ENCODE measurements around the gene UBE2F.

DNA sequence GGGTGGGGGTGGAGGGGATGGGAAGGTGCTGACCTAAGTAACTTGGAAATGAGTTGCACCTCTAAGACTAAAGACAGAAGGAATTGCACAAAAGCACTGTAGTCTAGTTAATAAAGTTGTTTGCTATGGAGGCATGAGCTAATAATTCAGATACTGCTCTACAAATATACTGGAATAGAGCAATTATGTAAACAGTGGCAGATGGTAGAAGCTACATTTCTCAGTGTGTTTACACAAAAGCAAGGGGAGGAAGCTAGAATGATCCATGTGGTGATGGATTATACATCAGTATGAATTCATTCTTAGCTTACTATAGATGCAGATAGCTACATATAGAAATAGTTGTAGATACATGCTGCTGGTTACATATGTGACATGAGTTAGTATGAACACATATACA is 27.6 kb upstream of the UBE2F start:
- TF ChIP-seq, protein P1, sequence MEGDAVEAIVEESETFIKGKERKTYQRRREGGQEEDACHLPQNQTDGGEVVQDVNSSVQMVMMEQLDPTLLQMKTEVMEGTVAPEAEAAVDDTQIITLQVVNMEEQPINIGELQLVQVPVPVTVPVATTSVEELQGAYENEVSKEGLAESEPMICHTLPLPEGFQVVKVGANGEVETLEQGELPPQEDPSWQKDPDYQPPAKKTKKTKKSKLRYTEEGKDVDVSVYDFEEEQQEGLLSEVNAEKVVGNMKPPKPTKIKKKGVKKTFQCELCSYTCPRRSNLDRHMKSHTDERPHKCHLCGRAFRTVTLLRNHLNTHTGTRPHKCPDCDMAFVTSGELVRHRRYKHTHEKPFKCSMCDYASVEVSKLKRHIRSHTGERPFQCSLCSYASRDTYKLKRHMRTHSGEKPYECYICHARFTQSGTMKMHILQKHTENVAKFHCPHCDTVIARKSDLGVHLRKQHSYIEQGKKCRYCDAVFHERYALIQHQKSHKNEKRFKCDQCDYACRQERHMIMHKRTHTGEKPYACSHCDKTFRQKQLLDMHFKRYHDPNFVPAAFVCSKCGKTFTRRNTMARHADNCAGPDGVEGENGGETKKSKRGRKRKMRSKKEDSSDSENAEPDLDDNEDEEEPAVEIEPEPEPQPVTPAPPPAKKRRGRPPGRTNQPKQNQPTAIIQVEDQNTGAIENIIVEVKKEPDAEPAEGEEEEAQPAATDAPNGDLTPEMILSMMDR (IDR thresholded peaks at IDR 0.05), result no peak
- TF ChIP-seq POLR2A (IDR thresholded peaks at IDR 0.05), result no peak

All from testis (tissue), 2 donors.